ENCODE measurements around the gene CCDC102B. TPM values are rescaled to one million over a fixed set of nuclear protein-coding genes. Genes with fewer than 3 reads are reported as not detected.
"Not testable (repeated sequence)": the region's sequence is repeated elsewhere in the genome, so short reads cannot be mapped to it uniquely, and the experiment has no call there.

Gene CCDC102B
- total RNA-seq, 1 experiment from 2014 or later: 2.1 TPM

DNA sequence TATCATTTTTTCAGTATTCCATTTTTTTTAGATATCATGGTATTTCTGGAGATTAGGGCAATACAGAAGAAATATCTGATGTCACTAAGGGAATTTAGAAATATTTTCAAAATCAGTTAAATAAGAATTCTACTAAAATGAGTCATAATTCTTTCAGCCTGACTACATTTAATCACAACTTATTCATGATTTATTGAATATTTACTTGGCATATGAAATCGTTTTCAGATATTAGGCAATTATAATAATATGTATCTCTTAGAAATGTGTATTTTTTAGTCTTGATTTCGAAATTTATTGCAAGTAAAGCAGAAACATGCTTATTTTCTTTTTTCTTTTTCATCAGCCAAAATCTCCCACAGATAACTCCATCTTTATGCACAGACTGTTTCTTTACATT is 142.2 kb downstream of the CCDC102B start:
- intact Hi-C loops (cut with micrococcal nuclease; ENCODE audit: unreplicated experiment): no loop called here
- Mint-ChIP-seq H3K9me3 (ENCODE audit: low read depth, unreplicated experiment) (no peaks in the 10 kb centered on the region), H3K36me3 (ENCODE audit: insufficient read depth, unreplicated experiment) (no peaks in the 10 kb centered on the region), H3K27me3 (ENCODE audit: unreplicated experiment) (no peaks in the 10 kb centered on the region), H3K27ac (ENCODE audit: unreplicated experiment) (no peak overlapping the region), H3K4me3 (ENCODE audit: low read depth, unreplicated experiment) (no peak overlapping the region), H3K4me1 (ENCODE audit: low read depth, unreplicated experiment) (no peaks in the 10 kb centered on the region)
- TF ChIP-seq, protein P1, sequence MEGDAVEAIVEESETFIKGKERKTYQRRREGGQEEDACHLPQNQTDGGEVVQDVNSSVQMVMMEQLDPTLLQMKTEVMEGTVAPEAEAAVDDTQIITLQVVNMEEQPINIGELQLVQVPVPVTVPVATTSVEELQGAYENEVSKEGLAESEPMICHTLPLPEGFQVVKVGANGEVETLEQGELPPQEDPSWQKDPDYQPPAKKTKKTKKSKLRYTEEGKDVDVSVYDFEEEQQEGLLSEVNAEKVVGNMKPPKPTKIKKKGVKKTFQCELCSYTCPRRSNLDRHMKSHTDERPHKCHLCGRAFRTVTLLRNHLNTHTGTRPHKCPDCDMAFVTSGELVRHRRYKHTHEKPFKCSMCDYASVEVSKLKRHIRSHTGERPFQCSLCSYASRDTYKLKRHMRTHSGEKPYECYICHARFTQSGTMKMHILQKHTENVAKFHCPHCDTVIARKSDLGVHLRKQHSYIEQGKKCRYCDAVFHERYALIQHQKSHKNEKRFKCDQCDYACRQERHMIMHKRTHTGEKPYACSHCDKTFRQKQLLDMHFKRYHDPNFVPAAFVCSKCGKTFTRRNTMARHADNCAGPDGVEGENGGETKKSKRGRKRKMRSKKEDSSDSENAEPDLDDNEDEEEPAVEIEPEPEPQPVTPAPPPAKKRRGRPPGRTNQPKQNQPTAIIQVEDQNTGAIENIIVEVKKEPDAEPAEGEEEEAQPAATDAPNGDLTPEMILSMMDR (IDR thresholded peaks at IDR 0.05; ENCODE audit: unreplicated experiment): no peak
- CTCF ChIA-PET: no interaction called here
- no TSS peak for BruUV-seq (replicated peaks)
- no peak for DNase-seq

DNA sequence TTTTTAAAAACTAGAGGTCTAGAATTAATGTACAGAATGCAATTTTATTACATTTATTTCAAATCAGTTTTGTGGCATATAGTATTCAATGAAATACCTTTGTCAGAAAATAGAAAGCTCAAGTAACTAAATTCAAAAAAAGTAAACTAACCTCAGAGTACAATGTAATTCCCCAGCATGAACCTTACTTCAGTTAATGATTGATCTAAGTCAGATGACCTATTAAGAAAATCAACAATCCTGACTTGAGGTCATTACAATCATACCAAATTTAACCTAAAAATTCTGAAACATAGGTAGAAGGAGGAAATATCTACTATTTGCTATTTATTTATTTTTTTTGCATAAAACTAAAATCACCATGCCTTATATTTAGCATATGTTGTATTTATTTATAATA is 142.9 kb downstream of the CCDC102B start:
- Mint-ChIP-seq H3K4me1 (ENCODE audit: low read depth, unreplicated experiment) (no peaks in the 10 kb centered on the region), H3K27me3 (ENCODE audit: unreplicated experiment) (no peaks in the 10 kb centered on the region), H3K36me3 (ENCODE audit: insufficient read depth, unreplicated experiment) (no peaks in the 10 kb centered on the region), H3K27ac (ENCODE audit: unreplicated experiment) (no peak overlapping the region), H3K9me3 (ENCODE audit: low read depth, unreplicated experiment) (no peaks in the 10 kb centered on the region), H3K4me3 (ENCODE audit: low read depth, unreplicated experiment) (no peak overlapping the region)
- no TSS peak for BruUV-seq (replicated peaks)
- no peak for DNase-seq
- CTCF ChIA-PET: interaction anchor here (0.6 kb wide), 1 partner anchor 1523 kb away, joined by 3 read pairs; no protein-coding TSS in a partner anchor
- TF ChIP-seq, protein P1 (IDR thresholded peaks at IDR 0.05; ENCODE audit: unreplicated experiment): no peak
- intact Hi-C loops (cut with micrococcal nuclease; ENCODE audit: unreplicated experiment): no loop called here

DNA sequence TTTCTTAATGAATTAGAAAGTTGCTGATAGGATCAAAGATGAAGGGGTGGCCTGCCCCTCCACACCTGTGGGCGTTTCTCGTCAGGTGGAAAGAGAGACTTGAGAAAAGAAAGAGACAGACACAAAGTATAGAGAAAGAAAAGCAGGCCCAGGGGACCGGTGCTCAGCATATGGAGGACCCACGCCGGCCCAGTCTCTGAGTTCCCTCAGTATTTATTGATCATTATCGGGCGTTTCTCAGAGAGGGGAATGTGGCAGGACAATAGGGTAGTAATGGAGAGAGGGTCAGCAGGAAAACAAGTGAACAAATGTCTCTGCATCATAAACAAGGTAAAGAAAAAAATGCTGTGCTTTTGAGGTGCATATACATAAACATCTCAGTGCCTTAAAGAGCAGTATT is 144.3 kb downstream of the CCDC102B start:
- Mint-ChIP-seq H3K9me3 (ENCODE audit: low read depth, unreplicated experiment) (no peaks in the 10 kb centered on the region), H3K27ac (ENCODE audit: unreplicated experiment) (no peak overlapping the region), H3K36me3 (ENCODE audit: insufficient read depth, unreplicated experiment) (no peaks in the 10 kb centered on the region), H3K4me3 (ENCODE audit: low read depth, unreplicated experiment) (no peak overlapping the region), H3K27me3 (ENCODE audit: unreplicated experiment) (no peaks in the 10 kb centered on the region), H3K4me1 (ENCODE audit: low read depth, unreplicated experiment) (no peaks in the 10 kb centered on the region)
- intact Hi-C loops (cut with micrococcal nuclease; ENCODE audit: unreplicated experiment): no loop called here
- TF ChIP-seq, protein P1 (IDR thresholded peaks at IDR 0.05; ENCODE audit: unreplicated experiment): no peak
- no peak for DNase-seq
- no TSS peak for BruUV-seq (replicated peaks)
- CTCF ChIA-PET: no interaction called here

DNA sequence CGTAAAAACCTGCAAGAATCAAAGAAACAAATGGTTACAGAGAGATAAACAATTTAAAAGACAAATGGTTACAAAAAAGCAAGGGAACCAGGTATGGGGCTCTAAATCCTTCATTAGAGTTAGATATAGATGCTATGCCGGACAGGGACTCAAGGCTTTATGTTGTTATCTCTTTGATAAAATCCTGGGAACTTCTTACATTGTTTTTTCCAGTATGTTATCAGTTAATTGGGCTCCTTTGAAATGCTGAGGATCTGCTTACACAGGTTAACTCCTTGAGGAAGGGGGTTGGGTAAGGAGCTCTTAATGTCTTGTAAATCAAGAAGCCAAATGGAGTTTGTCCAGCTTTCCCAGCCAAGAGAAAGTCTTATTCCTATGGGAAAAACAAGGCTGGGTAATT is 146.0 kb downstream of the CCDC102B start:
- H3K4me1 Mint-ChIP-seq (ENCODE audit: low read depth, unreplicated experiment); H3K27me3 Mint-ChIP-seq (ENCODE audit: unreplicated experiment); intact Hi-C loops (cut with micrococcal nuclease; ENCODE audit: unreplicated experiment); H3K36me3 Mint-ChIP-seq (ENCODE audit: insufficient read depth, unreplicated experiment); H3K4me3 Mint-ChIP-seq (ENCODE audit: low read depth, unreplicated experiment); CTCF ChIA-PET; BruUV-seq (replicated peaks); DNase-seq; H3K27ac Mint-ChIP-seq (ENCODE audit: unreplicated experiment); H3K9me3 Mint-ChIP-seq (ENCODE audit: low read depth, unreplicated experiment): not testable (repeated sequence)

DNA sequence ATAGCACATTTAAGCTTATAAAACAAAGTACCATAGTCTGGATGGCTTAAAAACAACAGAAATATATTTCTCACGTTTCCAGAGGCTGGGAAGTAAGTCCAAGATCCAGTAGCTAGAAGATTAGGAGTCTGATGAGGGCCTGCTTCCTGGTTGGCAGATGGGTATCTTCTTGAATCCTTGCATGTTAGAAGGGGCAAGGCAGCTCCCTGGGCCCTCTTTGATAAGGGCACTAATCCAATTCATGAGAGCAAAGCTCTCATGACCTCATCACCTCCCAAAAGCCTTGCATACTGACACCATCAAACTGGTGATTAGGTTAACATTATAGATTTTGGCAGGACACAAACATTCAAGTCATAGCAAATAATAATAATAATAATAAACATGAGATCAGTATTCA is 146.4 kb downstream of the CCDC102B start:
- CTCF ChIA-PET: interaction anchor here (0.7 kb wide), 1 partner anchor 695 kb away, joined by 3 read pairs; no protein-coding TSS in a partner anchor
- Mint-ChIP-seq H3K27ac (ENCODE audit: unreplicated experiment) (no peak overlapping the region), H3K36me3 (ENCODE audit: insufficient read depth, unreplicated experiment) (no peaks in the 10 kb centered on the region)

More for the DNA sequence above, 146.4 kb downstream of the CCDC102B start:
- DNase-seq: no peak
- TF ChIP-seq, protein P1 (IDR thresholded peaks at IDR 0.05; ENCODE audit: unreplicated experiment): no peak
- intact Hi-C loops (cut with micrococcal nuclease; ENCODE audit: unreplicated experiment): no loop called here
- no TSS peak for BruUV-seq (replicated peaks)
- Mint-ChIP-seq H3K27me3 (ENCODE audit: unreplicated experiment) (no peaks in the 10 kb centered on the region), H3K4me1 (ENCODE audit: low read depth, unreplicated experiment) (peaks cover 13% of the 10 kb centered on the region), H3K4me3 (ENCODE audit: low read depth, unreplicated experiment) (no peak overlapping the region), H3K9me3 (ENCODE audit: low read depth, unreplicated experiment) (no peaks in the 10 kb centered on the region)

Data from Calu3 (cell line).